ENCODE measurements around the gene NUP98.
"Not testable (repeated sequence)": the region's sequence is repeated elsewhere in the genome, so short reads cannot be mapped to it uniquely, and the experiment has no call there.

The NUP98 gene

GRCh38 chr11:3645552-3645951, 151.8 kb downstream of the NUP98 start:
- no peak for DNase-seq
- TF ChIP-seq, protein P1, sequence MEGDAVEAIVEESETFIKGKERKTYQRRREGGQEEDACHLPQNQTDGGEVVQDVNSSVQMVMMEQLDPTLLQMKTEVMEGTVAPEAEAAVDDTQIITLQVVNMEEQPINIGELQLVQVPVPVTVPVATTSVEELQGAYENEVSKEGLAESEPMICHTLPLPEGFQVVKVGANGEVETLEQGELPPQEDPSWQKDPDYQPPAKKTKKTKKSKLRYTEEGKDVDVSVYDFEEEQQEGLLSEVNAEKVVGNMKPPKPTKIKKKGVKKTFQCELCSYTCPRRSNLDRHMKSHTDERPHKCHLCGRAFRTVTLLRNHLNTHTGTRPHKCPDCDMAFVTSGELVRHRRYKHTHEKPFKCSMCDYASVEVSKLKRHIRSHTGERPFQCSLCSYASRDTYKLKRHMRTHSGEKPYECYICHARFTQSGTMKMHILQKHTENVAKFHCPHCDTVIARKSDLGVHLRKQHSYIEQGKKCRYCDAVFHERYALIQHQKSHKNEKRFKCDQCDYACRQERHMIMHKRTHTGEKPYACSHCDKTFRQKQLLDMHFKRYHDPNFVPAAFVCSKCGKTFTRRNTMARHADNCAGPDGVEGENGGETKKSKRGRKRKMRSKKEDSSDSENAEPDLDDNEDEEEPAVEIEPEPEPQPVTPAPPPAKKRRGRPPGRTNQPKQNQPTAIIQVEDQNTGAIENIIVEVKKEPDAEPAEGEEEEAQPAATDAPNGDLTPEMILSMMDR (IDR thresholded peaks at IDR 0.05; ENCODE audit: low read depth, low read length) = no peak

DNA sequence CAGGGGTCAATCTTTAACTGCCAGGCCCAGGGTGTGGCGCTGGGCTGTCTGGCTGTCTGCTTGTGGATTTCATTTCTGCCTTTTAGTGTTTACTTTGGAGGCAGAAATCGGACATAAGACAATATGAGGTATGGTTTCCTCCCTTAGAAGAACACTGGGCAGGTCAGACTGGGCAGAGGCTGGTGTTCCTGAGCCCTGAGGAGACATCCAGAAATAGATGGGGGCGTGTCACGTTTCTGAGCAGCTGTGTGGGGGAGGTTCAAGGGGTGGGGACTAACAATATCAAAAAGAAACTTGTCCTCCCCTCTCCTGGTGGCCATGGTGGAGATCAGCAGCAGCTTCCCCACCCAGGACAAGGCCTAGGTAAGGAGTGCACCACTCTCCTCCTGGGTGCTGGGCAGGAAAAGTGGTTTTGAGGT, 152.5 kb downstream of the NUP98 start, which contains the start of gene ART1:
TSS of gene ART1 (plus strand) at position 312 of the 419 bp plus-strand sequence. CDS start 14,086 bp downstream, outside the sequence.
- DNase-seq = no peak
- H3K9me3 ChIP-seq = no peaks in the 10 kb centered on the region
- no peaks in the 10 kb centered on the region; the same call in 1 of the 2 replicates for H3K27me3 ChIP-seq
- no peak within 1 kb of the TSS for H3K4me3 ChIP-seq (ENCODE audit: low read depth, low read length)
- TF ChIP-seq, protein P1 (IDR thresholded peaks at IDR 0.05; ENCODE audit: low read depth, low read length) = no peak
- H3K36me3 ChIP-seq = no peaks in the 10 kb centered on the region
- no peaks in the 10 kb centered on the region for H3K4me1 ChIP-seq

More at GRCh38 chr11:3645552-3645951, 151.8 kb downstream of the NUP98 start:
- no peaks in the 10 kb centered on the region; the same call in 1 of the 2 replicates for H3K27me3 ChIP-seq
- no peaks in the 10 kb centered on the region for H3K4me1 ChIP-seq
- no peaks in the 10 kb centered on the region for H3K36me3 ChIP-seq
- no peak overlapping the region for H3K4me3 ChIP-seq (ENCODE audit: low read depth, low read length)
- no peaks in the 10 kb centered on the region for H3K9me3 ChIP-seq

DNA sequence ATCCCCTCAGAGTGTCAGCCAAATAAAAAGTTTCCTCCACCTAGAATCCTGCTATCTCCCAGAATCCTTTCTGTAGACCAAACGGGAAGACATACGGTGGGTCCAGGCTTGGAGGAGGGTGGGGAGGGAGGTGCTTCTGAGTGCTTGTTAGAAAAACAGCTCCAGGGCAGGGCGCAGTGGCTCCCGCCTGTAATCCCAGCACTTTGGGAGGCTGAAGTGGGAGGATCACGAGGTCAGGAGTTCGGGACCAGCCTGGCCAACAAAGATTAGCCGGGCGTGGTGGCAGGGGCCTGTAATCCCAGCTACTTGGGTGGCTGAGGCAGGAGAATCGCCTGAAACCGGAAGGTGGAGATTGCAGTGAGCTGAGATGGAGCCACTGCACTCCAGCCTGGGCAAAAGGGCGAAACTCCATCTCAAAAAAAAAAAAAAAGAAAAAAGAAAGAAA, 154.2 kb downstream of the NUP98 start:
- H3K27me3 ChIP-seq; DNase-seq; H3K4me3 ChIP-seq (ENCODE audit: low read depth, low read length); H3K9me3 ChIP-seq; H3K36me3 ChIP-seq; H3K4me1 ChIP-seq: not testable (repeated sequence)

- Histone ChIP-seq H3K36me3 (no peaks in the 10 kb centered on the region), H3K4me3 (ENCODE audit: low read depth, low read length) (peak overlapping the region; percentile 37), H3K9me3 (no peaks in the 10 kb centered on the region), H3K27me3 (no peaks in the 10 kb centered on the region; the same call in 1 of the 2 replicates), H3K4me1 (no peaks in the 10 kb centered on the region)
- TF ChIP-seq, protein P1 (IDR thresholded peaks at IDR 0.05; ENCODE audit: low read depth, low read length) = no peak
- DNase-seq = peak; percentile 72
Observed at GRCh38 chr11:3642071-3642951, 155.0 kb downstream of the NUP98 start.

- Histone ChIP-seq H3K27me3 (no peaks in the 10 kb centered on the region; the same call in 1 of the 2 replicates), H3K9me3 (no peaks in the 10 kb centered on the region), H3K4me1 (no peaks in the 10 kb centered on the region), H3K36me3 (no peaks in the 10 kb centered on the region), H3K4me3 (ENCODE audit: low read depth, low read length) (peak within 1 kb of the TSS; percentile 37)
- TF ChIP-seq, protein P1 (IDR thresholded peaks at IDR 0.05; ENCODE audit: low read depth, low read length) = no peak
- no peak for DNase-seq
Observed at GRCh38 chr11:3641701-3642070, 155.7 kb downstream of the NUP98 start, which contains the start of gene ART5. Gene ART5 (minus strand): TSS chr11:3641992. CDS start chr11:3641862, 130 bp downstream.

GRCh38 chr11:3641191-3641590, 156.2 kb downstream of the NUP98 start:
- H3K36me3 ChIP-seq = no peaks in the 10 kb centered on the region
- H3K9me3 ChIP-seq = no peaks in the 10 kb centered on the region
- H3K4me1 ChIP-seq = no peaks in the 10 kb centered on the region
- no peak overlapping the region for H3K4me3 ChIP-seq (ENCODE audit: low read depth, low read length)
- no peak for DNase-seq
- TF ChIP-seq, protein P1 (IDR thresholded peaks at IDR 0.05; ENCODE audit: low read depth, low read length) = no peak
- no peaks in the 10 kb centered on the region; the same call in 1 of the 2 replicates for H3K27me3 ChIP-seq

Data from BE2C (cell line).